Measurements from ENCODE around the gene ALKAL2. TPM values are rescaled to one million over a fixed set of nuclear protein-coding genes. Genes with fewer than 3 reads are reported as not detected.
"Not testable (repeated sequence)": the region's sequence is repeated elsewhere in the genome, so short reads cannot be mapped to it uniquely, and the experiment has no call there.

The ALKAL2 gene, protein sequence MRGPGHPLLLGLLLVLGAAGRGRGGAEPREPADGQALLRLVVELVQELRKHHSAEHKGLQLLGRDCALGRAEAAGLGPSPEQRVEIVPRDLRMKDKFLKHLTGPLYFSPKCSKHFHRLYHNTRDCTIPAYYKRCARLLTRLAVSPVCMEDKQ
- 6.7 TPM for total RNA-seq
- polyA plus RNA-seq: 14.5 TPM

- DNase-seq (ENCODE audit: extremely low spot score): no peak
- Histone ChIP-seq H3K36me3 (ENCODE audit: insufficient read depth) (no peaks in the 10 kb centered on the region), H3K4me3 (ENCODE audit: low read depth, low read length) (peak within 1 kb of the TSS; percentile 64), H3K4me1 (ENCODE audit: insufficient read depth) (peaks cover 4% of the 10 kb centered on the region), H3K27ac (ENCODE audit: low read depth) (no peak within 1 kb of the TSS)
- WGBS: under 1% methylated on average over 124 of the region's 128 CpGs
Observed at GRCh38 chr2:287911-288757, at the start of gene ALKAL2. ALKAL2 (minus strand) TSS chr2:288091; CDS start chr2:287835, 256 bp downstream.

DNA sequence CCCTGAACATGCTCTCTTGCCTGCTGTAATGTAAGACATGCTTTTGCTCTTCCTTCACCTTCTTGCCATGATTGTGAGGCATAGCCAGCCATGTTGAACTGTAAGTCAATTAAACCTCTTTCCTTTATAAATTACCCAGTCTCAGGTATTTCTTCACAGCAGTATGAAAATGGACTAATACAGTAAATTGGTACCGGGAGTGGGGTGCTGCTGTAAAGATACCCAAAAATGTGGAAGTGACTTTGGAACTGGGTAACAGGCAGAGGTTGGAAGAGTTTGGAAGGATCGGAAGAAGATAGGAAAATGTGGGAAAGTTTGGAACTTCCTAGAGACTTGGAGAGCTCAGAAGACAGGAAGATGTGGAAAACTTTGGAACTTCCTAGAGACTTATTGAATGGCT, 49.1 kb upstream of the ALKAL2 start:
- not testable (repeated sequence) for H3K36me3 ChIP-seq (ENCODE audit: insufficient read depth); H3K4me1 ChIP-seq (ENCODE audit: insufficient read depth); H3K4me3 ChIP-seq (ENCODE audit: low read depth, low read length); H3K27ac ChIP-seq (ENCODE audit: low read depth); DNase-seq (ENCODE audit: extremely low spot score)
- 97% methylated on average over 2 of the region's 2 CpGs for WGBS

GRCh38 chr2:336360-336759, 48.5 kb upstream of the ALKAL2 start:
- no peaks in the 10 kb centered on the region for H3K36me3 ChIP-seq (ENCODE audit: insufficient read depth)
- 80% methylated on average over 4 of the region's 4 CpGs for WGBS
- no peaks in the 10 kb centered on the region for H3K4me1 ChIP-seq (ENCODE audit: insufficient read depth)
- DNase-seq (ENCODE audit: extremely low spot score): no peak
- H3K4me3 ChIP-seq (ENCODE audit: low read depth, low read length): no peak overlapping the region
- no peak overlapping the region for H3K27ac ChIP-seq (ENCODE audit: low read depth)

DNA sequence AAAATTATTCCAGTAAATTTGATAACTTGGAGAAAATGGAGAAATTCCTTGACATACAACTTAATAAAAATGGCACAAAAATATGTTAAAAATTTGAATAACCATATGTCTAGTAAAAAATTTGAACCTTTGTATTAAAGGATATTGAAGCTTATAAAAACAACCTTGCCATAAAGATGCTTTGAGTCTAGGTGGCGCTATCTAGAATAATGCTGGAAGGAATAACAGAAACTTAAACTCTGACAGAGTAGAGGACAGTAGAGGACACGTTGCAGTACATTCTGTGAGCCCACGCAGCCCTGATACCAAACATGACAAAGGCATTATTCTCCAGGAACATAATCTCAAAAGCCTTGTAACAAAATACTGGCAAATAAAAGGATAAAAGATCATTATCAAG, 44.7 kb upstream of the ALKAL2 start:
- H3K36me3 ChIP-seq (ENCODE audit: insufficient read depth): no peaks in the 10 kb centered on the region
- no peaks in the 10 kb centered on the region for H3K4me1 ChIP-seq (ENCODE audit: insufficient read depth)
- no peak overlapping the region for H3K4me3 ChIP-seq (ENCODE audit: low read depth, low read length)
- 30% methylated on average over 3 of the region's 3 CpGs for WGBS
- no peak for DNase-seq (ENCODE audit: extremely low spot score)
- H3K27ac ChIP-seq (ENCODE audit: low read depth): no peak overlapping the region

DNA sequence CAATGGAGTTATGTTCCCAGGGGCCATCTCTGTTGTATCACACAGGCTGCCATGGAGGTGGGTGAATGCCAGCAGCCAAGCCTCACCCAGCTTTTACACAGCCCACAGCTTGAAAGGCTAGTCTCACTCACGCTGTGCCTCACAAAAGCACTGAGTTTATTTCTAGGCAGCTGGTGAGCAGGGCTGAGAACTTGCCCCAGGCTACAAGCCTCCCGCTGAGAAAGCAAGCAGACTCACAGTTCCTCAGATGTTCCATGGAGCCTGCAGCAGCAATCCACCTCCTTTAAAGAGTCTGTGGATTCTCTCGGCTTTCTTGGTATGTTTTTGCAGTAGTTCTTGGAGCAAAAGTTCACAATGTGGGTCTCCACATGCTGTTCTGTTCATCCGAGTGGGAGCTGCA, 40.9 kb upstream of the ALKAL2 start:
- Histone ChIP-seq H3K4me3 (ENCODE audit: low read depth, low read length) (no peak overlapping the region), H3K27ac (ENCODE audit: low read depth) (no peak overlapping the region), H3K4me1 (ENCODE audit: insufficient read depth) (no peaks in the 10 kb centered on the region), H3K36me3 (ENCODE audit: insufficient read depth) (no peaks in the 10 kb centered on the region)
- no peak for DNase-seq (ENCODE audit: extremely low spot score)
- WGBS: 83% methylated on average over 4 of the region's 4 CpGs

GRCh38 chr2:323035-323434, 35.1 kb upstream of the ALKAL2 start:
- 79% methylated on average over 9 of the region's 9 CpGs for WGBS
- Histone ChIP-seq H3K27ac (ENCODE audit: low read depth) (no peak overlapping the region), H3K4me3 (ENCODE audit: low read depth, low read length) (no peak overlapping the region), H3K4me1 (ENCODE audit: insufficient read depth) (no peaks in the 10 kb centered on the region), H3K36me3 (ENCODE audit: insufficient read depth) (no peaks in the 10 kb centered on the region)
- no peak for DNase-seq (ENCODE audit: extremely low spot score)

DNA sequence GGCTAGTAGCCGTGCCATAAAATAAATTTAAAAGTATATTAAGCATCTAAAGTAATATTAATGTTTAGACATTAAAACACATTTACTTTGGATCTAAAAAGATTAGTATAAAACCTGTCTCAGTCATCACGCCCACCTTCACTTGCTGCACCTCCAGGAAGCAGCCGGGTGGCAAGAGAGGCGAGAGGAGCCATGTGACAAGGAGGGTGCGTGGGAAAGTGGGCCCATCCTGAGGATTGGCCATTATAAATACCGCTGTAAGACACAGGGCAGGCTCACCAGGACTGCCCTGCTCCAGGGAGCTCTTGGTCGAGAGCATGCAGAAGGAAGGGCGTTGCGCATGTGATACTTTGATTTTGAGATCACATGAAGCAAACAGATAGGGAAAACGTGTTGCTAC, 34.4 kb upstream of the ALKAL2 start:
- WGBS: 72% methylated on average over 10 of the region's 10 CpGs
- H3K4me1 ChIP-seq (ENCODE audit: insufficient read depth): no peaks in the 10 kb centered on the region
- H3K4me3 ChIP-seq (ENCODE audit: low read depth, low read length): no peak overlapping the region
- no peak for DNase-seq (ENCODE audit: extremely low spot score)
- H3K36me3 ChIP-seq (ENCODE audit: insufficient read depth): no peaks in the 10 kb centered on the region
- H3K27ac ChIP-seq (ENCODE audit: low read depth): no peak overlapping the region

GRCh38 chr2:320561-320960, 32.7 kb upstream of the ALKAL2 start:
- Histone ChIP-seq H3K4me1 (ENCODE audit: insufficient read depth) (no peaks in the 10 kb centered on the region), H3K4me3 (ENCODE audit: low read depth, low read length) (no peak overlapping the region), H3K27ac (ENCODE audit: low read depth) (no peak overlapping the region), H3K36me3 (ENCODE audit: insufficient read depth) (no peaks in the 10 kb centered on the region)
- no peak for DNase-seq (ENCODE audit: extremely low spot score)
- 86% methylated on average over 4 of the region's 4 CpGs for WGBS

GRCh38 chr2:319059-319600, 31.2 kb upstream of the ALKAL2 start:
- H3K36me3 ChIP-seq (ENCODE audit: insufficient read depth): no peaks in the 10 kb centered on the region
- WGBS: 92% methylated on average over 34 of the region's 34 CpGs
- no peak overlapping the region for H3K4me3 ChIP-seq (ENCODE audit: low read depth, low read length)
- no peaks in the 10 kb centered on the region for H3K4me1 ChIP-seq (ENCODE audit: insufficient read depth)
- DNase-seq (ENCODE audit: extremely low spot score): no peak
- H3K27ac ChIP-seq (ENCODE audit: low read depth): no peak overlapping the region

GRCh38 chr2:317501-318424, 29.9 kb upstream of the ALKAL2 start:
- H3K4me3 ChIP-seq (ENCODE audit: low read depth, low read length): no peak overlapping the region
- no peaks in the 10 kb centered on the region for H3K4me1 ChIP-seq (ENCODE audit: insufficient read depth)
- DNase-seq (ENCODE audit: extremely low spot score): no peak
- no peak overlapping the region for H3K27ac ChIP-seq (ENCODE audit: low read depth)
- H3K36me3 ChIP-seq (ENCODE audit: insufficient read depth): no peaks in the 10 kb centered on the region
- WGBS: 67% methylated on average over 27 of the region's 27 CpGs

GRCh38 chr2:316381-316780, 28.5 kb upstream of the ALKAL2 start:
- Histone ChIP-seq H3K4me3 (ENCODE audit: low read depth, low read length) (no peak overlapping the region), H3K4me1 (ENCODE audit: insufficient read depth) (no peaks in the 10 kb centered on the region), H3K27ac (ENCODE audit: low read depth) (no peak overlapping the region), H3K36me3 (ENCODE audit: insufficient read depth) (no peaks in the 10 kb centered on the region)
- WGBS: 93% methylated on average over 12 of the region's 12 CpGs
- no peak for DNase-seq (ENCODE audit: extremely low spot score)

DNA sequence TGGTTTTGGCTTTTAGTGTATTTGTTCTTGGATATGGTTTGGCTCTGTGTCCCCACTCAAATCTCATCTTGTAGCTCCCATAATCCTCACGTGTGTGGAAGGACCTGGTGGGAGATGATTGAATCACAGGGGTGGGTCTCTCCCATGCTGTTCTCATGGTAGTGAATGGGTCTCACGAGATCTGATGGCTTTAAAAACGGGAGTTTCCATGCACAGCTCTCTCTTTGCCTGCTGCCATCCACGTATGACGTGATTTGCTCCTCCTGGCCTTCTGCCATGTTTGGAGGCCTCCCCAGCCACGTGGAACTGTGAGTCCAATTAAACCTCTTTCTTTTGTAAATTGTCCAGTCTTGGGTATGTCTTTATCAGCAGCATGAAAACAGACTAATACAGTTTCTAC, 28.0 kb upstream of the ALKAL2 start:
- not testable (repeated sequence) for H3K36me3 ChIP-seq (ENCODE audit: insufficient read depth); H3K4me3 ChIP-seq (ENCODE audit: low read depth, low read length); DNase-seq (ENCODE audit: extremely low spot score); H3K4me1 ChIP-seq (ENCODE audit: insufficient read depth); H3K27ac ChIP-seq (ENCODE audit: low read depth)
- 53% methylated on average over 6 of the region's 6 CpGs for WGBS

DNA sequence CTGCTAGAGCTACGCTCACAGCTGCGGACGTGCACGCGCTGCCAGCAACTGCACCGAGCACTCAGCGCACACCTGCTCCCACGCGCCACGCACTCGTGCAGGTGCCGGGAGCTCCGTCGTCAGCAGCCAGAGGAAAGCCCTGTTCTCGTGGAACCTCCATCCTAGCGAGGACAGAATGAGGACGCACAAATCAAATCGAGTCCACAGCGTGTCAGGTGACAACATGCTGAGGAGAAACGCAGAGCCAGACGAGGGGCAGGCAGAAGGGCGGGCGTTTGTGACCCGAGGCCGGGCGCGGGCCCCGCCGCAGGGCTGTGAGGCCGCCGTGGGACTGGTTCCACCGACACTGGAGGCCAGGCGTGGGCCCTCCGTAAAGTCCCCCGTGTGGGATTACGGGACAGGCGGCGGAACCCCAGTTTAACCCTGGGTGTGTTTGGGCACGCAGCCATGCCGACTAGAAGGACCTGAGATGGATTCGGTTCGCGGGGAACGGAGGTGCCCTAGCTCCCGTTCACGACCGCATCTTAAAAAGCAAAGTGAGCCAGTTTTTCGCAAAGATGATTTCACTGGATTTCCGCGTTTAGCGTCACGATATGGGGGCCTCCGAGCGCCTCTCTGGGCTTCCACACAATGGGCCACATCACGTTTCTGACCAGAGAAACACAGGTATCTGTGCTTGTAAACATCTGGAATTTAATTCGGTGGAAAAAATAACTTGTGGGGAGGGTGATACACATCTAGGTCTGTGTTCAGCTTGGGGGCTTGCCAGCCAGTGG, 26.9 kb upstream of the ALKAL2 start:
- WGBS: 92% methylated on average over 56 of the region's 56 CpGs
- H3K36me3 ChIP-seq (ENCODE audit: insufficient read depth): no peaks in the 10 kb centered on the region
- no peak for DNase-seq (ENCODE audit: extremely low spot score)
- H3K27ac ChIP-seq (ENCODE audit: low read depth): no peak overlapping the region
- H3K4me3 ChIP-seq (ENCODE audit: low read depth, low read length): no peak overlapping the region
- H3K4me1 ChIP-seq (ENCODE audit: insufficient read depth): no peaks in the 10 kb centered on the region
